ENCODE data around the gene MST1R. TPM values are rescaled to one million over a fixed set of nuclear protein-coding genes. Genes with fewer than 3 reads are reported as not detected.
A peak's percentile ranks its signal among the peaks of the same experiment; 100 is the strongest.

The MST1R gene
- total and polyA plus RNA-seq, 7 experiments from 2014 or later = 0.39 to 5.8 (median 0.80) TPM

DNA sequence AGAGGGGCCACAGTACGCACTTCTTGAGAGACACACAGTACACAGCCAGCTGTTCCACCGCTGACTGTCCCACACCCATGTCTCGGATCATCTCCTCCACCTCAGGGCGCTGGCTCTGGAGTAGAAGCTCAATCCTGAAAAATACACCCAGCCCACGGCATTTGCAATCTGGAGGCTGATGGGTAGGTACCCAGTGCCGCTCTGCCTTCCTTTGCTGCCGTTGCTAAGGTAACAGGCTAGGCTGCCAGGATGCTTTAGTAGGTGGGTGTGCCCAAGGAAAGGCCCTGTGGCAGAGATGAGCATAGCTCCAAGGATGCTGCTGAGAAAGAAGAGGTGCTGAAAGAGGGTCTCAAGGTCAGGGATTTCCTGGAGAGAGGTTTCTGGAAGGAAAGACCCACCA is 61.9 kb downstream of the MST1R start:
- DNase-seq (no peak), ATAC-seq (no peak)
- intact Hi-C loops (cut with micrococcal nuclease) = no loop called here
- Histone ChIP-seq H3K4me1 (ENCODE audit: control insufficient read depth in 2 of 2, insufficient read depth in 2 of 2, low read length in 2 of 2) (no peaks in the 10 kb centered on the region), H3K9me3 (ENCODE audit: control insufficient read depth in 2 of 3, low read length in 3 of 3) (no peaks in the 10 kb centered on the region), H3K4me3 (ENCODE audit: low read length) (no peak overlapping the region), H3K27ac (ENCODE audit: low read depth, low read length) (no peak overlapping the region), H3K36me3 (ENCODE audit: control insufficient read depth in 2 of 3, insufficient read depth in 3 of 3, low read length in 3 of 3) (no peaks in the 10 kb centered on the region), H3K27me3 (ENCODE audit: control insufficient read depth in 2 of 2, insufficient read depth in 2 of 2, low read length in 2 of 2) (no peaks in the 10 kb centered on the region)
- Mint-ChIP-seq H3K27ac (no peak overlapping the region), H3K27me3 (no peaks in the 10 kb centered on the region), H3K9me3 (no peaks in the 10 kb centered on the region), H3K4me1 (peaks cover 0 to 9% (median 0%) of the 10 kb centered on the region in 7 donors), H3K4me3 (no peak overlapping the region), H3K36me3 (peaks cover 0 to 5% (median 0%) of the 10 kb centered on the region in 5 donors)
- CTCF ChIA-PET = interaction anchor here (1.1 to 8.7 kb wide), 2 partner anchors 37 to 302 kb away, joined by 5 to 181 read pairs; partner anchors contain the start of genes CDHR4 and INKA1
- POLR2A ChIA-PET = interaction anchor here (7.3 kb wide), 1 partner anchor 41 kb away, joined by 59 read pairs; the partner anchor contains the start of genes CDHR4 and INKA1

- Histone ChIP-seq H3K9me3 (ENCODE audit: control insufficient read depth in 2 of 3, low read length in 3 of 3) (no peaks in the 10 kb centered on the region), H3K27me3 (ENCODE audit: control insufficient read depth in 2 of 2, insufficient read depth in 2 of 2, low read length in 2 of 2) (no peaks in the 10 kb centered on the region), H3K4me1 (ENCODE audit: control insufficient read depth in 2 of 2, insufficient read depth in 2 of 2, low read length in 2 of 2) (no peaks in the 10 kb centered on the region), H3K4me3 (ENCODE audit: low read length) (no peak overlapping the region), H3K27ac (ENCODE audit: low read depth, low read length) (no peak overlapping the region), H3K36me3 (ENCODE audit: control insufficient read depth in 2 of 3, insufficient read depth in 3 of 3, low read length in 3 of 3) (no peaks in the 10 kb centered on the region)
- DNase-seq = no peak
- H3K4me3 Mint-ChIP-seq = no peak overlapping the region
- POLR2A ChIA-PET = interaction anchor here (7.3 kb wide), 1 partner anchor 40 kb away, joined by 59 read pairs; the partner anchor contains the start of genes CDHR4 and INKA1
- H3K9me3 Mint-ChIP-seq = no peaks in the 10 kb centered on the region
- H3K27ac Mint-ChIP-seq = no peak overlapping the region
- peaks cover 0 to 2% (median 0%) of the 10 kb centered on the region in 5 donors for H3K36me3 Mint-ChIP-seq
- CTCF ChIA-PET = interaction anchor here (0.6 to 8.7 kb wide), 4 partner anchors 9 to 302 kb away, joined by 4 to 181 read pairs (median 4); partner anchors contain the start of genes CDHR4 and INKA1
- peaks cover 0 to 9% (median 0%) of the 10 kb centered on the region in 7 donors for H3K4me1 Mint-ChIP-seq
- intact Hi-C loops (cut with micrococcal nuclease) = no loop called here
- ATAC-seq = no peak
- H3K27me3 Mint-ChIP-seq = no peaks in the 10 kb centered on the region
Observed at GRCh38 chr3:49841126-49841696, 62.5 kb downstream of the MST1R start.

- Histone ChIP-seq H3K4me1 (ENCODE audit: control insufficient read depth in 2 of 2, insufficient read depth in 2 of 2, low read length in 2 of 2) (no peaks in the 10 kb centered on the region), H3K27me3 (ENCODE audit: control insufficient read depth in 2 of 2, insufficient read depth in 2 of 2, low read length in 2 of 2) (no peaks in the 10 kb centered on the region), H3K27ac (ENCODE audit: low read depth, low read length) (no peak overlapping the region), H3K4me3 (ENCODE audit: low read length) (no peak overlapping the region), H3K9me3 (ENCODE audit: control insufficient read depth in 2 of 3, low read length in 3 of 3) (no peaks in the 10 kb centered on the region), H3K36me3 (ENCODE audit: control insufficient read depth in 2 of 3, insufficient read depth in 3 of 3, low read length in 3 of 3) (no peaks in the 10 kb centered on the region)
- Mint-ChIP-seq H3K4me1 (peaks cover 0 to 9% (median 0%) of the 10 kb centered on the region in 7 donors), H3K4me3 (no peak overlapping the region), H3K27ac (no peak overlapping the region), H3K9me3 (no peaks in the 10 kb centered on the region), H3K27me3 (no peaks in the 10 kb centered on the region), H3K36me3 (peaks cover 0 to 2% (median 0%) of the 10 kb centered on the region in 5 donors)
- DNase-seq (no peak), ATAC-seq (no peak)
- CTCF ChIA-PET = interaction anchor here (0.7 to 8.7 kb wide), 3 partner anchors 36 to 710 kb away, joined by 4 to 181 read pairs (median 5); partner anchors contain the start of genes CDHR4 and INKA1
- intact Hi-C loops (cut with micrococcal nuclease) = no loop called here
- POLR2A ChIA-PET = interaction anchor here (7.3 kb wide), 1 partner anchor 39 kb away, joined by 59 read pairs; the partner anchor contains the start of genes CDHR4 and INKA1
Observed at GRCh38 chr3:49840388-49840787, 63.3 kb downstream of the MST1R start.

DNA sequence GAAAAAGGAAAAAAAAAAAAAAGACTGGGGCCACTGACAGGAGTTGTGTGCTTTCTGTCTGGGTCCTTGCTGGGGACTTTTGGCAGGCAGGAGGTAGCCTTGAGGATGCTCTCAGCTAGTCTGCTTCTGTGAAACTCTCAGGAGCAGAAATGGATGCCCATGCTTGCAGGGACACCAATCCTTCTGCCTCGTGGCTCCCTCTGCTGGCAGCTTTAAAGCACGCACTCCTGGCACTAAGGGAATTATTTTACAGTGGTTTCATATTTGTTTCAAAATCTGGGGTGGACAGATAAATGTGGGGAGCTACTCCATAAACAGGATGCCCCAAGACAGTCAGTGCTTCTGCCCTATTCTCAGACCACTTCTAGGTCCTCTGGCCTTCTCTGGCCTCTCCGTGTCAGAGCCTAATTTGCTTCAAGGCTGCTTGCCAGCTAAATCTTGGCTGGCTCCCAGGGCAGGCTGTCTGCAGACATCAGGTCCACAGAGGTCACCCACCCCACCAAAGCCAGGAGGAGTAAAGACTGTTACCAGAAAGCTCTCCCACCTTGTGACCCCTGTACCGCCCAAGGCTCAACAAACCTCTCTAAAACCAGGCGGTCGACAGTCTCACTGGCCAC is 64.4 kb downstream of the MST1R start:
- Mint-ChIP-seq H3K36me3 (peaks cover 0 to 4% (median 4%) of the 10 kb centered on the region in 5 donors), H3K27ac (peak overlapping the region in 1 of 9 donors; percentile 3), H3K4me1 (peaks cover 0 to 9% (median 0%) of the 10 kb centered on the region in 7 donors), H3K9me3 (no peaks in the 10 kb centered on the region), H3K4me3 (no peak overlapping the region), H3K27me3 (no peaks in the 10 kb centered on the region)
- peak; percentile 97 for ATAC-seq
- ChIA-PET CTCF (interaction anchor here (0.6 to 8.7 kb wide), 27 partner anchors 11 to 1807 kb away, joined by 3 to 181 read pairs (median 4); partner anchors contain the start of genes CDHR4, INKA1 and UBA7), POLR2A (interaction anchor here (1.1 to 7.3 kb wide), 4 partner anchors 25 to 300 kb away, joined by 5 to 59 read pairs (median 8); partner anchors contain the start of genes CDHR4, INKA1 and UBA7)
- intact Hi-C loops (cut with micrococcal nuclease) = loop anchor here (1.0 to 5.0 kb wide), 7 partner anchors 37 to 300 kb away; partner anchors contain the start of genes AMIGO3 (in 1 of the 2), APEH (in 1 of the 2) and IP6K1 (in 1 of the 2)
- Histone ChIP-seq H3K4me1 (ENCODE audit: control insufficient read depth in 2 of 2, insufficient read depth in 2 of 2, low read length in 2 of 2) (no peaks in the 10 kb centered on the region), H3K4me3 (ENCODE audit: low read length) (no peak overlapping the region), H3K27me3 (ENCODE audit: control insufficient read depth in 2 of 2, insufficient read depth in 2 of 2, low read length in 2 of 2) (no peaks in the 10 kb centered on the region), H3K9me3 (ENCODE audit: control insufficient read depth in 2 of 3, low read length in 3 of 3) (no peaks in the 10 kb centered on the region), H3K27ac (ENCODE audit: low read depth, low read length) (no peak overlapping the region), H3K36me3 (ENCODE audit: control insufficient read depth in 2 of 3, insufficient read depth in 3 of 3, low read length in 3 of 3) (no peaks in the 10 kb centered on the region)
- peak; percentile 64 to 84 (median 75) for DNase-seq

Other genes with a start within 250 kb of the MST1R start
- gene APEH, start 229.5 kb downstream of the MST1R start, total RNA-seq = 100 to 1,000 TPM in 2 of 5 experiments, 10 to 100 TPM in 3; 75.5 to 151 (median 99.1) TPM
- gene APEH, start 229.5 kb downstream of the MST1R start, polyA plus RNA-seq = 100 to 1,000 TPM; 103 to 151 TPM
- 10 to 100 TPM in 3 of 5 experiments, 1 to 10 TPM in 2; 7.9 to 12.8 (median 10.0) TPM for gene MST1, start 214.4 kb downstream of the MST1R start, total RNA-seq
- gene MST1, start 214.4 kb downstream of the MST1R start, polyA plus RNA-seq = 1 to 10 TPM in 1 of 2 donors, under 1 TPM in 1; 0.90 to 1.0 TPM
- 10 to 100 TPM; 34.5 to 77.2 (median 50.7) TPM for gene RNF123, start 214.3 kb downstream of the MST1R start, total RNA-seq
- 10 to 100 TPM in 1 of 2 donors, 1 to 10 TPM in 1; 8.3 to 19.7 TPM for gene RNF123, start 214.3 kb downstream of the MST1R start, polyA plus RNA-seq
- 1 to 10 TPM in 1 of 5 experiments, under 1 TPM in 2, not detected in 2; 0.16 to 1.8 (median 0.24) TPM for gene AMIGO3, start 184.2 kb downstream of the MST1R start, total RNA-seq
- gene AMIGO3, start 184.2 kb downstream of the MST1R start, polyA plus RNA-seq = under 1 TPM in 1 of 2 donors, not detected in 1; 0.58 TPM
- 10 to 100 TPM; 38.3 to 60.4 (median 43.9) TPM for gene GMPPB, start 179.9 kb downstream of the MST1R start, total RNA-seq
- 10 to 100 TPM; 14.9 to 18.1 TPM for gene GMPPB, start 179.9 kb downstream of the MST1R start, polyA plus RNA-seq
- gene IP6K1, start 117.3 kb downstream of the MST1R start, total RNA-seq = 10 to 100 TPM; 41.8 to 57.0 (median 47.3) TPM
- 10 to 100 TPM; 18.4 to 36.3 TPM for gene IP6K1, start 117.3 kb downstream of the MST1R start, polyA plus RNA-seq
- under 1 TPM in 3 of 5 experiments, not detected in 2; 0.29 to 0.62 (median 0.44) TPM for gene CDHR4, start 104.0 kb downstream of the MST1R start, total RNA-seq
- gene CDHR4, start 104.0 kb downstream of the MST1R start, polyA plus RNA-seq = not detected
- gene INKA1, start 100.6 kb downstream of the MST1R start, total RNA-seq = 1 to 10 TPM in 3 of 5 experiments, under 1 TPM in 2; 0.65 to 2.2 (median 1.8) TPM
- gene INKA1, start 100.6 kb downstream of the MST1R start, polyA plus RNA-seq = 1 to 10 TPM in 1 of 2 donors, under 1 TPM in 1; 0.69 to 1.6 TPM
- gene UBA7, start 89.9 kb downstream of the MST1R start, total RNA-seq = 100 to 1,000 TPM; 273 to 318 (median 287) TPM
- 10 to 100 TPM; 31.6 to 48.4 TPM for gene UBA7, start 89.9 kb downstream of the MST1R start, polyA plus RNA-seq
- gene TRAIP, start 47.3 kb downstream of the MST1R start, total RNA-seq = 10 to 100 TPM in 1 of 5 experiments, 1 to 10 TPM in 4; 4.1 to 22.5 (median 5.7) TPM
- gene TRAIP, start 47.3 kb downstream of the MST1R start, polyA plus RNA-seq = 1 to 10 TPM; 2.7 to 3.8 TPM
- not detected for gene CAMKV, start 34.0 kb downstream of the MST1R start, total RNA-seq
- not detected for gene CAMKV, start 34.0 kb downstream of the MST1R start, polyA plus RNA-seq
- gene MON1A, start 25.9 kb upstream of the MST1R start, total RNA-seq = 10 to 100 TPM in 2 of 5 experiments, 1 to 10 TPM in 3; 4.6 to 12.6 (median 8.6) TPM
- gene MON1A, start 25.9 kb upstream of the MST1R start, polyA plus RNA-seq = 10 to 100 TPM; 10.9 to 24.5 TPM
- 100 to 1,000 TPM; 103 to 208 (median 153) TPM for gene RBM6, start 36.3 kb upstream of the MST1R start, total RNA-seq
- 10 to 100 TPM; 29.6 to 70.1 TPM for gene RBM6, start 36.3 kb upstream of the MST1R start, polyA plus RNA-seq
- gene RBM5, start 185.0 kb upstream of the MST1R start, total RNA-seq = 100 to 1,000 TPM; 223 to 420 (median 342) TPM
- 10 to 100 TPM; 45.6 to 63.1 TPM for gene RBM5, start 185.0 kb upstream of the MST1R start, polyA plus RNA-seq

Measured in naive thymus-derived CD4-positive, alpha-beta T cell (primary cell).